ENCODE measurements around the gene NPR2. TPM values are rescaled to one million over a fixed set of nuclear protein-coding genes. Genes with fewer than 3 reads are reported as not detected.

NPR2 gene
- total RNA-seq, 2 donors from 2014 or later = 22.9 to 26.0 TPM

DNA sequence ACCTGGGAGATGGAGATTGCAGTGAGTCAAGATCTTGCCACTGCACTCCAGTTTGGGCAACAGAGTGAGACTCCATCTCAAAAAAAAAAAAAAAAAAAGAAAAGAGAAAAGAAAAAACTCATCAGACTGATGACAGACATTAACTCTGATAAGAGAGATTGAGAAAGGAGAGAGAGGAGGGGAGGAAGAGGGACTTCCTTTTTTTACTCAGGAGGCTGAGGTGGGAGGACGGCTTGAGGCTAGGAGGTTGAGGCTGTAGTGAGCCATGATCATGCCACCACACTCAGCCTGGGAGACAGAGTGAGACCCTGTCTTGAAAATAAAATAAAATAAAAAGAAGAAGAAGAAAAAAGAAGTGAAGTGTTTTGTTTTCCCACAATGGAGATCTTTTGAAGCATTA lies 27.6 kb upstream of the NPR2 start:
- H3K36me3 ChIP-seq (ENCODE audit: control insufficient read depth, insufficient read depth, low read length) = peaks cover 5% of the 10 kb centered on the region
- Mint-ChIP-seq H3K4me1 (no peaks in the 10 kb centered on the region), H3K27me3 (ENCODE audit: insufficient read depth) (no peaks in the 10 kb centered on the region), H3K27ac (no peak overlapping the region), H3K36me3 (ENCODE audit: low read depth) (no peaks in the 10 kb centered on the region), H3K4me3 (no peak overlapping the region), H3K9me3 (no peaks in the 10 kb centered on the region)
- TF ChIP-seq, protein P1, sequence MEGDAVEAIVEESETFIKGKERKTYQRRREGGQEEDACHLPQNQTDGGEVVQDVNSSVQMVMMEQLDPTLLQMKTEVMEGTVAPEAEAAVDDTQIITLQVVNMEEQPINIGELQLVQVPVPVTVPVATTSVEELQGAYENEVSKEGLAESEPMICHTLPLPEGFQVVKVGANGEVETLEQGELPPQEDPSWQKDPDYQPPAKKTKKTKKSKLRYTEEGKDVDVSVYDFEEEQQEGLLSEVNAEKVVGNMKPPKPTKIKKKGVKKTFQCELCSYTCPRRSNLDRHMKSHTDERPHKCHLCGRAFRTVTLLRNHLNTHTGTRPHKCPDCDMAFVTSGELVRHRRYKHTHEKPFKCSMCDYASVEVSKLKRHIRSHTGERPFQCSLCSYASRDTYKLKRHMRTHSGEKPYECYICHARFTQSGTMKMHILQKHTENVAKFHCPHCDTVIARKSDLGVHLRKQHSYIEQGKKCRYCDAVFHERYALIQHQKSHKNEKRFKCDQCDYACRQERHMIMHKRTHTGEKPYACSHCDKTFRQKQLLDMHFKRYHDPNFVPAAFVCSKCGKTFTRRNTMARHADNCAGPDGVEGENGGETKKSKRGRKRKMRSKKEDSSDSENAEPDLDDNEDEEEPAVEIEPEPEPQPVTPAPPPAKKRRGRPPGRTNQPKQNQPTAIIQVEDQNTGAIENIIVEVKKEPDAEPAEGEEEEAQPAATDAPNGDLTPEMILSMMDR (conservative IDR thresholded peaks at IDR 0.05) = no peak
- H3K4me1 ChIP-seq (ENCODE audit: control insufficient read depth, insufficient read depth, low read length) = no peaks in the 10 kb centered on the region
- WGBS, 2 experiments (ENCODE audit: insufficient coverage in 1 of 2, insufficient read length in 1 of 2) = 94% methylated on average over 1 of the region's 1 CpG; no CpG with 5 or more reads in 1 of the 2 experiments
- H3K27ac ChIP-seq (ENCODE audit: low read depth, low read length) = no peak overlapping the region
- DNase-seq = no peak
- H3K27me3 ChIP-seq (ENCODE audit: control insufficient read depth, insufficient read depth, low read length, poor library complexity, severe bottlenecking) = no peaks in the 10 kb centered on the region
- H3K4me3 ChIP-seq (ENCODE audit: low read length) = no peak overlapping the region
- no peak overlapping the region for H3K9ac ChIP-seq (ENCODE audit: extremely low read depth, low read length, poor library complexity, severe bottlenecking)
- no peaks in the 10 kb centered on the region for H3K9me3 ChIP-seq (ENCODE audit: control insufficient read depth, low read length)

DNA sequence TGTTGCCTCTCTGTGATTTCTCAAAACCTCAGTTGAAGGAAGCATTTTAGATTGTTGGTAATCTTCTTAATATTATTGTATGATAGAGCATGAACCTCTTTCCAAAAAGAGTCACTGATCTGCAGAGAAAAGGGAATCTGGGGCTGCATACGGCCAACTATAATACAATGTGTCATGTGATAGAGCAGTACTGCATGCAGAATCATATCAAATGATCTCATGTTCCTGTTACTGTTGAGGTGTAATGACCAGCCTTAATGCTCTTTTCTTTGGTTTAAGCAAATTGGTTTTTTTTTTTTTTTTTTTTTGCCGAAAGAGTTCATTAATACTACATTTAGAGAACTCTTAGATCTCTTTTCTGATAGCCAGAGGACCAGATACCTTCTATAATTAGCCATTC lies 24.4 kb upstream of the NPR2 start:
- H3K9ac ChIP-seq (ENCODE audit: extremely low read depth, low read length, poor library complexity, severe bottlenecking) = no peak overlapping the region
- no peaks in the 10 kb centered on the region for H3K9me3 ChIP-seq (ENCODE audit: control insufficient read depth, low read length)
- H3K4me1 Mint-ChIP-seq = no peaks in the 10 kb centered on the region
- H3K4me3 Mint-ChIP-seq = no peak overlapping the region
- no peaks in the 10 kb centered on the region for H3K27me3 Mint-ChIP-seq (ENCODE audit: insufficient read depth)
- no peaks in the 10 kb centered on the region for H3K36me3 Mint-ChIP-seq (ENCODE audit: low read depth)
- no peaks in the 10 kb centered on the region for H3K4me1 ChIP-seq (ENCODE audit: control insufficient read depth, insufficient read depth, low read length)
- no peak for DNase-seq
- H3K27ac ChIP-seq (ENCODE audit: low read depth, low read length) = no peak overlapping the region
- no peaks in the 10 kb centered on the region for H3K27me3 ChIP-seq (ENCODE audit: control insufficient read depth, insufficient read depth, low read length, poor library complexity, severe bottlenecking)
- 92 to 100% methylated on average over 1 of the region's 2 CpGs for WGBS, 2 experiments (ENCODE audit: insufficient coverage in 1 of 2, insufficient read length in 1 of 2)
- H3K36me3 ChIP-seq (ENCODE audit: control insufficient read depth, insufficient read depth, low read length) = no peaks in the 10 kb centered on the region
- TF ChIP-seq, protein P1 (conservative IDR thresholded peaks at IDR 0.05) = no peak
- H3K27ac Mint-ChIP-seq = no peak overlapping the region
- no peak overlapping the region for H3K4me3 ChIP-seq (ENCODE audit: low read length)
- no peaks in the 10 kb centered on the region for H3K9me3 Mint-ChIP-seq

DNA sequence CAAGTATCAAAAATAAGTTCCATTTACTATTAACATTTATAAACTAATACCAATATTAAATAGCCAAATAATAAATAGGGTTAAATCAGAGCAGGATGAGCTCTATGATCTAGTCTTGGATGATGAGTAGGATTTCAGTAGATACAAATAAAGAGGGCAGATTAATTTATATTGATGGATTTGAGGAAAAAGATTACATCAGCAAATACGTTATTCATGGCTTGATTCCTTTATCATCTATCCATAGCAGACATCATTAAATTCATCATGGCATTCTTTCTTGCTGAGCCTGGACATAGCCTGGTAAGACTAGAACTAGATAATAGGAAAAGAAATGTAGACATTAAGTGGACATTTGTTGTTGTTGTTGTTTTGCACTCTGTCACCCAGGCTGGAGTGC lies 23.9 kb upstream of the NPR2 start:
- no peaks in the 10 kb centered on the region for H3K9me3 Mint-ChIP-seq
- no peaks in the 10 kb centered on the region for H3K9me3 ChIP-seq (ENCODE audit: control insufficient read depth, low read length)
- no peaks in the 10 kb centered on the region for H3K27me3 Mint-ChIP-seq (ENCODE audit: insufficient read depth)
- no peak overlapping the region for H3K4me3 ChIP-seq (ENCODE audit: low read length)
- TF ChIP-seq, protein P1 (conservative IDR thresholded peaks at IDR 0.05) = no peak
- H3K36me3 Mint-ChIP-seq (ENCODE audit: low read depth) = no peaks in the 10 kb centered on the region
- WGBS, 2 experiments (ENCODE audit: insufficient coverage in 1 of 2, insufficient read length in 1 of 2) = 75% methylated on average over 1 of the region's 1 CpG; no CpG with 5 or more reads in 1 of the 2 experiments
- H3K36me3 ChIP-seq (ENCODE audit: control insufficient read depth, insufficient read depth, low read length) = no peaks in the 10 kb centered on the region
- no peaks in the 10 kb centered on the region for H3K4me1 Mint-ChIP-seq
- no peak for DNase-seq
- no peak overlapping the region for H3K9ac ChIP-seq (ENCODE audit: extremely low read depth, low read length, poor library complexity, severe bottlenecking)
- H3K4me3 Mint-ChIP-seq = no peak overlapping the region
- H3K27ac Mint-ChIP-seq = no peak overlapping the region
- H3K27me3 ChIP-seq (ENCODE audit: control insufficient read depth, insufficient read depth, low read length, poor library complexity, severe bottlenecking) = no peaks in the 10 kb centered on the region
- no peaks in the 10 kb centered on the region for H3K4me1 ChIP-seq (ENCODE audit: control insufficient read depth, insufficient read depth, low read length)
- H3K27ac ChIP-seq (ENCODE audit: low read depth, low read length) = no peak overlapping the region
